SKM-1 treated with dmso at 0.1 percent for 144 hours (cell line): ENCODE data around the gene MTG1.
"Not testable (repeated sequence)": the region's sequence is repeated elsewhere in the genome, so short reads cannot be mapped to it uniquely, and the experiment has no call there.

Experiments used
- DNase-seq: peaks from one replicate; lab custom pipeline; 2025; ENCODE audit not compliant: unreplicated experiment; lab: John Stamatoyannopoulos, UW

Gene MTG1

DNA sequence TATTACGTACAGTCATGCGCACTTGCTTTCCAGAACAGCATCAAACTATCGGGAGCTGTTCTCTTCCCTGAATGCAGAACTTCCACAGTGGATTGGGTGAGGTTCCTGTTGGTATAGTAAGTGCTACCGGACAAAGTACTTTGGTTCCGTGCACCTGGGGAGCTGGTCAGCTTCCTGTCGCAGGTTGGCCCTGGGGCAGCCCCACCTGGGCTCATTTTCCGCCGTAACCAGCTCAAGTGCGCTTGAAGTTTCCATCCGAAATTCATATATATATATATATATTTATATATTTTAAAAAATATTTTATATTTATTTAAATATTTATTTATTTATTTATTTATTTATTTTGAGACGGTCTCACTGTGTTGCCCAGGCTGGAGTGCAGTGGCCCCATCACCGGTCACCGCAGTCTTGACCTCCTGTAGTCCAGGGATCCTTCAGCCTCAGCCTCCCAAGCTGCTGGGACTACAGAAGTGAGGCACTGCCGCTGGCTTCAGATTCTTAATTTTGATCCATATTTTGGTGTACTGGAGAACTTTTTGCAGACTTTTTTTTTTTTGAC lies 66.3 kb downstream of the MTG1 start:
- no peak for DNase-seq

DNA sequence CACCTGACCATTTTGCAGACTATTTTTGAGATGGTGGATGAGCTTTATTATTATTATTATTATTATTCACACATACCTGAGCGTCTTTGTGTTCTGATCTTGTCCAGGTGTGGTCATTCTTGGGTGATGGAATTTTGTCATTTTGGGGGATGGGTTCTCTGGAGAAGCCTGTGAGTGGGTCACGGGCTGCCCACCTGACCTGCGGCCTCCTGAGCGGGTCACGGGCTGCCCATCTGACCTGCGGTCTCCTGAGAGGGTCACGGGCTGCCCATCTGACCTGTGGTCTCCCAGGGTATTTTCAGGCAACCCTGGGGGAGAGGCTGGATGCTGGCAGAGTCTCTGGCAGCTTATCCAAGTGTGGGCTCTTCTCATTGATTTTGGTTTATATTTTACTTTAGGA lies 67.1 kb downstream of the MTG1 start:
- no peak for DNase-seq

DNA sequence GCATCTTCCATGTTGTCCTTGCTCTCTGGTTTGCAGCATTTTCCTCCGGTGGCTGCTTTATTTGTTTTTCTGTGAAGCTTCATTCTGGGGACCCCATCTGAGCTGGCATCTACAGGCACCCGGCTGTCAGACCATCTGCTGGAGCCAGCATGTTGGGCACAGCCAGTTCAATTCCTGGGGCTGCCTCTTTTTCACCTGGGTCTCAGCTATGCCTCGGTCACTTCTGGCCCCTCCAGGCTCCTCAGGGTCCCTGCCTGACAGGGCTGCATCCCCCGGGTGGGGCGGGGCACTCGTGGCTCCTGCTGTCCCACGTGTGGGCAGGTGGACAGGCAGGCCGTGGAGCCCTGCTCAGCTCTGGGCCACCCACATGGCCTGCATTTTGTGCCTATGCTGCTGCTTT lies 67.9 kb downstream of the MTG1 start:
- DNase-seq: no peak

DNA sequence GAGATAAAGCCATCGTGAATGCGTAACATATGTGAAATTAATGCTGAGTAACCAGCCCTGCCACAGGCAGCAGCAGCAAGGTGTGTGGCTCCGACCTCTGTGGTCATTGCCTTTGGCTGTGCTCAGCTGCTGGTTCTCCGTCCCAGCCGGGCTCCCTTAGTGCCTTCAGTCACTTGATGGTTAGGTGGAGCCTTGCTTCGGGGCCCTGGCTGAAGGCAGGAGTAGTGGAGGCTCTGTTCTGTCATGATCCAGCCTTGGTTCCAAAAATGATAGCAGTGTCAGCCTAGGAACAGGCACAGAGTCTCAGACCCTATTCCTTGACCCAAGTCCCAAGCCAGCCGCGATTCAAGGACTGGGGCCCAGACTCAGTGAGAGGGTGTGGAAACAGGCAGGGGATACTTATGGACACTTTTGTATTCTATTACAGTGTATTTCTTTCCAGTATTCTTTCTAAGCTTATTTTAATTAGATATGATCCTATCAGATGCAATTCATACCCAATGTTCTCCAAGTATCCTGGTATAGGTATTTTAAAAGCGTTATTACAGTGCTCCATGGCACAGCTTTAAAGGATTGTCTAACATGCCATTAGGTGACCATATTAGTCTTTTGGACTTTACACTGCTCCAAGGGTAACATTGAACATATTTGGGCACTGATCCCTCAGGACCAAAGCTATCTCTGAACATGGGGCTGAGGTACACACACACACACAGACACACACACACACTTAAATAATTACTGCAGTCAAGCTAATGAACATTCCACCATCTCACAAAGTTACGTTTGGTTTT lies 68.8 kb downstream of the MTG1 start:
- DNase-seq: no peak

DNA sequence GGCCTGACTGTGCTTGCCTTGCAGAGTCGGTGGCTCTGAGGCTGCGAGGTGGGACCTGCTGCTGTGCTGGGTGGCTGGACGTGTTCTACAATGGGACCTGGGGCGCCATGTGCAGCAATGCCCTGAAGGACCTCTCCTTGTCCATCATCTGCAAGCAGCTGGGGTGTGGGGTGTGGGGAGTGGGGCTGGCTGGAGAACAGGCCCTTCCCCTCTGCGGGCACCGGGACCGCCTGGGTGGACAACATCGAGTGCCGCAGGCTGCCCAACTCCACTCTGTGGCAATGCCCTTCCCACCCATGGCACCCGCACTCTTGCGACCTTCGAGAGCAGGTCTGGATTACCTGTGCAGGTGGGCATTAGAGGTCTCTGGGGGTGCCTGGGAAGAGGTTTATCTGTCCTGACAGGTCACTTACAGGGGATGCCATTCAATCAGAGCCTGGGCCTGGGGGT lies 70.7 kb downstream of the MTG1 start:
- no peak for DNase-seq

DNA sequence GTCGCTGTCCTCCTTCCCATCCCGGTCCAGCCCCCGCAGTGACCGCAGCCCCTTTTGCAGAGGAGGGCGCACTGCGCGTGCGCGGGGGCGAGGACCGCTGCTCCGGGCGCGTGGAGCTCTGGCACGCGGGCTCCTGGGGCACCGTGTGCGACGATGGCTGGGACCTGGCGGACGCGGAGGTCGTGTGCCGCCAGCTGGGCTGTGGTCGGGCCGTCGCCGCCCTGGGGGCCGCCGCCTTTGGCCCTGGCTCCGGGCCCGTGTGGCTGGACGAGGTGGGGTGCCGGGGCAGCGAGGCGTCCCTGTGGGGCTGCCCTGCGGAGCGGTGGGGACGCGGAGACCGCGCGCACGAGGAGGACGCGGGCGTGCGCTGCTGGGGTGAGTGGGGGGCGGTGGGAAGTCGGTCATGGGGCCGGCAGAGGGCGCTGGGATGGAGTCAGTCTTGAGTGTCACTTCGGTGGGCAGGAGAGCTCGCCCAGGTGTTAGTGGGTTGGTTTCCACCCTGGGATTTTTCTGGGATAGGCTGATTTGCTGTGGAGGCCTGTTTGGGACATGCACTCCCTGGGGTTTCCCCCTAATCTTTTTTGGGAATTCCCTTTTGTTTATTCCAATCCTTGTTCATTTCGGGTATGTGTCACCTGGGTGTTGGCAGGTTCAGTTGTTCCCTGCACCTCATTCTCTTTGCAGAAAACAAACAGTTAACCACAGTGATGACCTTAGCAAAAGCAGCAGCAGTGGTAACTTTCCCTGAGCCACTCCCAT lies 71.4 kb downstream of the MTG1 start:
- no peak for DNase-seq

DNA sequence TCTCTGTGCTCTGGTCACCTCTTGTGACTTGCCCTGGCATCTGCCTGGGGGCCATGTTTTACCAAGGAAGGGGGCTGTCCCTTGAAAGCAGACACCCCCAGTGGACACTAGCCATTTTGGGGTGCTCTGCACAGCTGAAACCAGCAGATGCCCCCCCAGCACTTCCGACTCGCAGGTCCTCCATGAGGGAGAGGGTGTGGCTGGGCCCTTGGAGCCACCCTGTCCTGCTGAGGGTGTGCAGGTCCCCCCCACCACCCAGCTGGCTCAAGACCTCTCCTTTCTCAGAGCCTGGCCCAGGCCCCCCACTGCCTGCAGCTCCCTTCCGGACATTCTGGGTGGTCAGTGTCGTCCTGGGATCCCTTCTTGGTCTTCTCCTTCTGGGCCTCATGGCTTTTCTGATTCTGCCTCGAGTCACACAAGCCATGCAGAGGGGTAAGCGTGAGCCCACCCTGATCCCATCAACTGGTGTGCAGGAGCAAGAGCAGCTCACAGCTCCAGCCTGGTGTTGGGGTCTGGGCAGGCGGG lies 72.1 kb downstream of the MTG1 start:
- no peak for DNase-seq

DNA sequence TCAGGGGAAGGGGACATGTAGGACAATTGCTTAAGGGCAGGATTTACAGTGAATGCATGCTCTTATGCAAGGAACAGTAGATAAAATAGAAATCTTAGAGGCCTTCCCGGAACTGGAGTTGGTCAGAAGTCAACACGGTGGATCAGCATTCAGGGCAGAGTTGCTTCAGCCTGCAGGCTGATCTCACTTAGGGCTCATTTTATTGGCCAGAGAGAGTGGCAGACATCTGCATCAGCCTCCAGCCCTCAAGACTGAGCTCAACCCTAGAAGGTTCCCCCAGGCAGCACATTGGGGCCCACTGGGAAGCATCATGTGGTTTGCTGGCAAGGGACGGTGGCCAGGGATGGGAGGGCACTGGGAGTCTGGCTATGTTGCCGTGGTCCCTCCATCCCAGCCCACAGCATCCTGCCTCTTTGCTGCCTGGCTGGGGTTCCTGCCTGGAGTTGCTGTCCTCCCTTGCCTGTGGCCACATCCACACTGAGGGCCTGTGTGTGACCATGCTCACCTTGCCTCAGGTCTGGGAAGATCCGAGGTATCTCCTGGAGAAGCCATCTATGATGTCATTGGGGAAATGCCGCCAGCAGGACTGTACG lies 72.8 kb downstream of the MTG1 start:
- no peak for DNase-seq

DNA sequence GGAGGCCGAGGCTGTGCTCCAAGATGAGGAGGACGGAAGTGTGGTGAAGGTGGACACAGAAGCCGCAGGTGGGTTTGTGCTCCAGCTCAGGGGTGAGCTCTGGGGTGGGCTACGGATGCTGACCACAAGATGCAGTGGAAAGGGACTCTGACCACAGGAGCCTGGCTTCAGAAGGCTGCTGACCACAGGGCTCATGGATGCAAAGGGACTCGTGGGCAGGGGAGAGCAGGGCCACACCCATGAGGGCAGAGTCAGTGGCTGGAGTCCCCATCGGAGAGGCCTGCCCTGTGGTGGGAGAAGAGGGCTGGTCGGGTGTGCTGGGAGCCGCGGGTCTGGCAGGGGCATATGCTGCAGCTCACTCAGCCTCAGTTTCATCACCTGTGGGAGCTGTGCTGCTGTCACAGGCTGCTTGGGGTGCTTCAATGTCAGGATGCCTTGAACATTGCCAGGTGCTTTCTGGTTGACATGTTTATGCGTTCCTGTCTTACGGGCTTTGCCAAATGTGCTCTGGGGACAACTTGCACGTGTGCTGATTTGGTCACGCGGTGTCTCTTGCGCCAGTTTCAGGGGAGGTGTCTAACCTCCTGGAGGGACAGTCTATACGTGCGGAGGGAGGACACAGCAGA lies 73.4 kb downstream of the MTG1 start:
- DNase-seq: no peak

DNA sequence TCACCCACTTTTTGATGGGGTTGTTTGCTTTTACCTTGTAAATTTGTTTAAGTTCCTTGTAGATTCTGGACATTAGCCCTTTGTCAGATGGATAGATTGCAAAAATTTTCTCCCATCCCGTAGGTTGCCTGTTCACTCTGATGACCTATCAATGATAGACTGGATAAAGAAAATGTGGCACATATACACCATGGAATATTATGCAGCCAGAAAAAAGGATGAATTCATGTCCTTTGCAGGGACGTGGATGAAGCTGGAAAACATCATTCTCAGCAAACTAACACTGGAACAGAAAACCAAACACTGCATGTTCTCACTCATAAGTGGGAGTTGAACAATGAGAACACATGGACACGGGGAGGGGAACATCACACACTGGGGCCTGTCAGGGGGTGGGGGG lies 75.2 kb downstream of the MTG1 start:
- not testable (repeated sequence) for DNase-seq

DNA sequence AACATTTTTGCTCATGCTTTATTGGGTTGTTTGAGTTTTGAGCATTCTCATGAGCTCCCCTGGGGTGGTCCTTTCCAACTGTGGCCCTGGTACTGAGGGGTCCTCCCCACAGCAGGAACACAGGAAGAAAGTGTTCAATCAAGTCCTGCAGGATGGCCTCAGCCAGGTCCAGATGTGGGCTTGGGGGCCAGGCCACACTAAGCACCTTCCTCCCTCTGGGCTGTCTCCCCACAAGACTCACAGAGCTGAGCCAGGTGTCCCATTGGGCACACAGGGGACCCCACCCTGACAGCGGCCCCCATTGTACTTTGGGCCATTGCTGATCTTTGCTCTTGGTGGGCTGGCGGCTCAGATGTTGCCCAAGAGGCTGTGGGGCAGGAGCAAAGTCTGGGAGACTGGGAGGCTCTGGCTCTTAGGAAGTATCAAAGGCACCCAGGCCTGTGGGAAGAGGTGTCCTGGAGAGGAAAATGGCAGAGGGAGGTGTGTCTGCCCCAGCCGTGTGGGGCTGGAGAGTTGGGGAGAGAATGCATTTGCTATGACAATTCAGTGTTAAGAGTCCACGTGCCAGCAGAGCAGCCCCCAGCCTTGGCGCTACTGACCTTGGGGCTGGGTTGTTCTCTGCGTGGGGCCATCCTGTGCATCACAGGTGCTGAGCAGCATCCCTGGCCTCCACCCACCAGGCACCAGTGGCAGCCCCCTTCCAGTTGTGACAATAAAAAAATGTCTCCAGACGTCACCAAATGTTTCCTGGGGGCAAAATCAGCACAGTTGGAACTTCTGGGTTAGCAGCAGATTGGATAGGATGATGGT lies 77.5 kb downstream of the MTG1 start:
- no peak for DNase-seq
